ENCODE measurements around the gene ACER1.

ACER1 gene

DNA sequence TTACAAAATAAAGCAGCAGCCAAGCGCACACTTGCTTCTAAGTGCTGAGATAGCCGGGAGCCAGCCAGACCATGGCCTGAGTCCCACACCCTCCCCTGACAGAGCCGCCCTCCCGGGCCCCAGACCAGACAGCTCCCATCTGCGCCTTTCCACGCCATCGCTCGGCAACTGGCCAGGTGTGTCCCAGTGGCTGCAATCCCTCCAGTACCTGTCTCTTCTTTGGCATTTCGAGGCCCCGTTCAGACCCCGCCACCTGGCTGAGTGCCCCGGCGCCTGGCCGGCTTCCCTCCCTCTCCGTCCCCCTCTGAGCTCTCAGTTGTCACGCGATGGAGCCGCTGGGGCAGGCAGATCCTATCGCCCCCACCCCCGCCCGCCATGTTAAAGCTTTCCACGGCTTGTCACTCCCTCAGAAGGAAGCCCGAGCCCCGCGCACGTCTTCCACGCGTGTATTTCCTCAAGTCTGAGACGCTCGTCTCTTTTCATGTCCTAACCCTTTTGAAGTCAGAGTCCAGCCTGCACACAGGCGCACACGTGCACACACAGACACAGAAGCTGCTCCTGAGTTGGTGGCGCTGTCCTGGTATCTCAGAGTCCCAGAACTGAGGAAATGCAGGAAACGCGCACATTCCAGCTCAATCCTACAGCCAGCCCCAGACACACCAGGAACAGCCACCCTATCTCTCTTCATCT lies 61.5 kb downstream of the ACER1 start:
- Histone ChIP-seq H3K27me3 (ENCODE audit: control insufficient read depth in 1 of 2, insufficient read depth in 2 of 2, low read length in 2 of 2) (no peaks in the 10 kb centered on the region), H3K9me3 (ENCODE audit: low read length) (no peaks in the 10 kb centered on the region), H3K27ac (ENCODE audit: low read depth, low read length) (peak overlapping the region; percentile 92), H3K36me3 (ENCODE audit: insufficient read depth, low read length) (peaks cover 32% of the 10 kb centered on the region), H3K4me3 (ENCODE audit: low read depth in 1 of 2, low read length in 2 of 2) (peak overlapping the region; percentile 9 to 41), H3K9ac (ENCODE audit: low read length) (peak overlapping the region; percentile 19), H3K4me1 (ENCODE audit: insufficient read depth, low read length) (peaks cover 68% of the 10 kb centered on the region)

DNA sequence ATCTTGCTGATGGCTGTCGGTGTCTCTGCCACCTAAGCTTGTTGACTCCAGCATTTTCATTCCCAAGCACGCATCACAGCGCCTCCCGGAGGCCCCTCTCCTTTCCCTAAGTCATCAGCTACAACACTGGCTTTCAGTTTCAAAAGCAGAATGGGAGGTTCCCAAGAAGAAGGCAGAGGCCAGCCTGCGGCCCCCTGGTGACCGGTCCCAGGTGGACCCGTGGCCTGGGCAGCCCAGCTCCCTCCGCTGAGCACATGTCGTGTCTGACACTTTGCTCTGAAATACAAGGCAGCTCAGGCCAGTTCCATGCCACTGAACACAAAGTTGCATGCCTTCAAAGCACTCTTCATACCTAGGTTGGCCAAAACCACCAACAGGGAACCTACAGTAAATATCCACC lies 62.2 kb downstream of the ACER1 start:
- H3K36me3 ChIP-seq (ENCODE audit: insufficient read depth, low read length): peaks cover 32% of the 10 kb centered on the region
- H3K27ac ChIP-seq (ENCODE audit: low read depth, low read length): peak overlapping the region; percentile 92

DNA sequence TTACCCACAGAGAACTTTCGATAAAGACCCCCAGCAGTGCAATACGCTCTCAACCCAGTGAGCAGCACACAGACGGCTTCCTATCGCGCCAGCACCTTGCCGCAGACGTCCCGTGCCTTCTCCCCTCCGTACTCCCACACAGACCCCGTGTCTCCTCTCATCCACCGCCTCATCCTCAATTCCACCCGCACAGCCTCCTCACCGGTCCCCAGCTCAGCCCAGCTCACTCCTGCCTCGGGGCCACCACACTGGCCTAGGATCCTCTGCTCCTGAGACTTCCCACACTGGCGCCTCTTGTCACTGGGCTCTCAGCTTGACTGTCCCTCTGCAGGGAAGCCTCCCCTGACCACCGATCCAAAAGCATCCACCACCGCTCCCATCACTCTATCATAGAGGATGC lies 62.6 kb downstream of the ACER1 start:
- Histone ChIP-seq H3K27me3 (ENCODE audit: control insufficient read depth in 1 of 2, insufficient read depth in 2 of 2, low read length in 2 of 2) (no peaks in the 10 kb centered on the region), H3K9ac (ENCODE audit: low read length) (no peak overlapping the region), H3K36me3 (ENCODE audit: insufficient read depth, low read length) (peaks cover 32% of the 10 kb centered on the region), H3K27ac (ENCODE audit: low read depth, low read length) (peak overlapping the region; percentile 92), H3K4me1 (ENCODE audit: insufficient read depth, low read length) (peaks cover 58% of the 10 kb centered on the region), H3K4me3 (ENCODE audit: low read depth in 1 of 2, low read length in 2 of 2) (peak overlapping the region in 1 of 2 donors; percentile 41), H3K9me3 (ENCODE audit: low read length) (no peaks in the 10 kb centered on the region)

More for the DNA sequence above, 62.2 kb downstream of the ACER1 start:
- Histone ChIP-seq H3K27me3 (ENCODE audit: control insufficient read depth in 1 of 2, insufficient read depth in 2 of 2, low read length in 2 of 2) (no peaks in the 10 kb centered on the region), H3K4me3 (ENCODE audit: low read depth in 1 of 2, low read length in 2 of 2) (peak overlapping the region in 1 of 2 donors; percentile 41), H3K9ac (ENCODE audit: low read length) (peak overlapping the region; percentile 19), H3K9me3 (ENCODE audit: low read length) (no peaks in the 10 kb centered on the region), H3K4me1 (ENCODE audit: insufficient read depth, low read length) (peaks cover 62% of the 10 kb centered on the region)

DNA sequence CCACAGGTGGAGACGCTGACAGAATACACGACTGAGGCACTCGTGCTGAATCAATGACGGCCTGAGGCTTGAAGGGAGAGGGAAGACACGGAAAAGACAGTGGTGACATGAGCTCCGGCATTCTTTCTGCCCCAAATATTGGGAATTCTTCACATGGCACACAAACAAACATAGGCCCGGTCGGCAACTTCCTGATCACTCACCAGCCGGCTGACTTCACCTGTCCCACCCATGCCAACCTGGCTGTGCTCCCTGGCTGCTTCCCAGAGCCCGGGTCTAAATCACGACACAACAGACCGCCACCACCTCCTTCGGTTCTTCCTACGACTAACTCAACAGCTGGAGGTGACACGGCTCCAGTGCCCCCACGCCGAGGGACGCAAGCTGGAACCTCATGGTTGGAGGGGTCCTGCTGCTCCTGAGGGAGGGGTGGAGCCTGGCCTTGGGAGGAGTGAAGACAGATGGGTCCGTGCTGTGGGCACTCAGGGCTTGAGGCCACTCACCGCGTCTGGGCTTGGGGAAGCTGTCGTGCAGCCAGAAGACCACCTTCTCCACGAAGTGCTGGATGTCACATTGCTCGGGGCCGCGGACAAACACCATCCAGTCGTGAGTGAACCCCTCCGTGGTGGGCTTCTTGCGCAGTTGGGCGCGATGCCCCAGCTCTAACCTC lies 63.2 kb downstream of the ACER1 start:
- Histone ChIP-seq H3K9ac (ENCODE audit: low read length) (no peak overlapping the region), H3K36me3 (ENCODE audit: insufficient read depth, low read length) (peaks cover 32% of the 10 kb centered on the region), H3K27me3 (ENCODE audit: control insufficient read depth in 1 of 2, insufficient read depth in 2 of 2, low read length in 2 of 2) (no peaks in the 10 kb centered on the region), H3K27ac (ENCODE audit: low read depth, low read length) (no peak overlapping the region), H3K4me3 (ENCODE audit: low read depth in 1 of 2, low read length in 2 of 2) (no peak overlapping the region), H3K9me3 (ENCODE audit: low read length) (no peaks in the 10 kb centered on the region), H3K4me1 (ENCODE audit: insufficient read depth, low read length) (peaks cover 52% of the 10 kb centered on the region)

DNA sequence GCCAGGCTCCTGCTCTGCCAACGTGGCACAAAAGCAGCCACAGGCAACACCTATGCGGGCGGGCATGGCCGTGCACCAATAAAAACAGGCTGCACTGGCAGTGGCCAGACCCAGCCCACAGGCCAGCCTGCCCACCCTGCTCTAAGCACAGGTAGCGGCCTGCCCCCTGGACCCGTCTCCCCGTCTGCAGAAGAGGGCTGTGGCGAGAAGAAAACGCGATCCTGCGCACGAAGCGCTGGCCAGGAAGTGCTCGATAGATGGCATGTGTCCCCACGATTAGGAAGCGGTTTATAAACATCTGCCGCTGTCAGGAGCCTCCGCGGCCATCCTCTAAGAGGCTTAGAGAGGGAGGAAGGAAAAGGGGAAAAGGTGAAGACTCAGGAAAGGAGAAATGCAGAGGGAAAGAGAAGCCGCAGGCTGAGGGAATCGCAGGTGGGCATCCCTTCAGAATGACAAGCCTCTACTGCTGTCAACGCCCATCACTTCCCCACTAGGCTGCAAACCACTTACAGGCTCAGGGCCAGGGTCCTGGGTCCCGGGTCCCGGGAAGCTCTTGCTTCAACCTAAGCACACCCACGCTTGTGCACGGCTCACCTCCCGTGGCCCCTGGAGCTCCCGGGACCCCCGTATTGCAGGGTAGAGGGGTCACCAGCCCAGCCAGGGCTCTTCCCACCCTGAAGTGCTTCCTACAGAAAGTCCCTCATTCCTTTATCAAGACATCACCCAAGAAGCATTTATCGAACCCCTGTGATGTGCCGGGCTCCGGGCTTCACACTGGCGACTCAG lies 64.1 kb downstream of the ACER1 start:
- H3K4me1 ChIP-seq (ENCODE audit: insufficient read depth, low read length): peaks cover 43% of the 10 kb centered on the region
- H3K4me3 ChIP-seq (ENCODE audit: low read depth in 1 of 2, low read length in 2 of 2): no peak overlapping the region
- peaks cover 32% of the 10 kb centered on the region for H3K36me3 ChIP-seq (ENCODE audit: insufficient read depth, low read length)
- H3K9me3 ChIP-seq (ENCODE audit: low read length): no peaks in the 10 kb centered on the region
- H3K27ac ChIP-seq (ENCODE audit: low read depth, low read length): no peak overlapping the region
- no peaks in the 10 kb centered on the region for H3K27me3 ChIP-seq (ENCODE audit: control insufficient read depth in 1 of 2, insufficient read depth in 2 of 2, low read length in 2 of 2)
- H3K9ac ChIP-seq (ENCODE audit: low read length): no peak overlapping the region

DNA sequence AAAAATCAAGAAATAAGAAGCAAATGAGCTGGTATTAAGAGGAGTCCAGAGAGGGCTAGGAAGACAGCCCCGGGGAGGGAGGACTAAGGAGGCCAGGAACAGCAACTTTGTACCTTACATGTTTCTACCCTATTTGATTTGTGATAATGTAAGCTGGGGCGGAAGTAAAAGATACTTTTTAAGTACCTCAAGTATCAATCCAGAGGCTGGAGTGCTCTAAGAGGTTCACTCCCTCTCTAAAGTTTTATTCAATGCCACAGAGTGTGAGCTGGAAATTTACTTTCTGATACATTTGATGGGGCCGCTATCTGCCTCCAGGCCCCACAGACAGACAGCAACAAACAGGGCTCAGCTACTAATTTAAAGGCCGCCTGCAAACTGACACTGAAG lies 65.0 kb downstream of the ACER1 start:
- Histone ChIP-seq H3K27ac (ENCODE audit: low read depth, low read length) (no peak overlapping the region), H3K4me1 (ENCODE audit: insufficient read depth, low read length) (peaks cover 38% of the 10 kb centered on the region), H3K9ac (ENCODE audit: low read length) (no peak overlapping the region), H3K36me3 (ENCODE audit: insufficient read depth, low read length) (peaks cover 32% of the 10 kb centered on the region), H3K4me3 (ENCODE audit: low read depth in 1 of 2, low read length in 2 of 2) (no peak overlapping the region), H3K27me3 (ENCODE audit: control insufficient read depth in 1 of 2, insufficient read depth in 2 of 2, low read length in 2 of 2) (no peaks in the 10 kb centered on the region), H3K9me3 (ENCODE audit: low read length) (no peaks in the 10 kb centered on the region)

DNA sequence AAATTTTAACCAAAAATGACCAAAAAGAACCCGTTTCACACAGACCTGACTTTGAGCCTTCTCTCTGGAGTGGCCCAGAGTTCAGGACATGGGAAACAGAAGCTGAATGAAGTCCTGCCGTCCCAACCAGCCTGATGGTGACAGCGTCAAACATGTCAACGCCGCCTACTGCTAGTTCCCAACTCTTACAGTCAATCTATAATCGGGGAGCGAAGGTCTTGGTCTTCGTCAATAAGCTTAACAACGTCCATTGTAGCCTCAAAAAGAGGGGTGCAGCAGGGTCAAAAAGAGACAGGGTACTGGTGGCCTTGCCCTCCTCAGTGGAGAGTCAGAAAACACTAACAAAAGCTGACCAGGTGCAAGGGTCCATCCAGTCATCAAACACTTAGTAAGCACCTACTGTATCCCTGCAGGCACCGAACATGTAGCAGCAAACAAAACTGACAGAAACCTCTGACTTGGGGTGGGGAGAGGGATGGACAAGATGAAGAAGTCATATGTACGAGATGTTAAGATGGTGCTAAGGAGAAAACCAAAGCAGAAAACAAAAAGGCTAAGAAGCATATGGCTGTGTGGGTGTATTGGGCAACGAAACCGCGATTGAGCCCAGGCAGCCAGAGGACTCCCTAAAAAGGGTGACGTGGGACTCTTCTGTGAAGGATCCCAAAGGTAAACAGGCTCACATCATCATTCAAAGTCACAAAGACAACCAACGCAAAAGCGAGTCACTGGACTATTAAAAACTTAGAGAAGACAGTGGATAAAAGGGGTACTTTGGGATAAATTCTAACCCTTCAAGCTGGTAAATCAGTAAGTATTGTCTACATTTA lies 65.6 kb downstream of the ACER1 start:
- no peaks in the 10 kb centered on the region for H3K9me3 ChIP-seq (ENCODE audit: low read length)
- peaks cover 35% of the 10 kb centered on the region for H3K4me1 ChIP-seq (ENCODE audit: insufficient read depth, low read length)
- no peaks in the 10 kb centered on the region for H3K27me3 ChIP-seq (ENCODE audit: control insufficient read depth in 1 of 2, insufficient read depth in 2 of 2, low read length in 2 of 2)
- no peak overlapping the region for H3K27ac ChIP-seq (ENCODE audit: low read depth, low read length)
- H3K4me3 ChIP-seq (ENCODE audit: low read depth in 1 of 2, low read length in 2 of 2): no peak overlapping the region
- H3K9ac ChIP-seq (ENCODE audit: low read length): no peak overlapping the region
- peaks cover 32% of the 10 kb centered on the region for H3K36me3 ChIP-seq (ENCODE audit: insufficient read depth, low read length)

DNA sequence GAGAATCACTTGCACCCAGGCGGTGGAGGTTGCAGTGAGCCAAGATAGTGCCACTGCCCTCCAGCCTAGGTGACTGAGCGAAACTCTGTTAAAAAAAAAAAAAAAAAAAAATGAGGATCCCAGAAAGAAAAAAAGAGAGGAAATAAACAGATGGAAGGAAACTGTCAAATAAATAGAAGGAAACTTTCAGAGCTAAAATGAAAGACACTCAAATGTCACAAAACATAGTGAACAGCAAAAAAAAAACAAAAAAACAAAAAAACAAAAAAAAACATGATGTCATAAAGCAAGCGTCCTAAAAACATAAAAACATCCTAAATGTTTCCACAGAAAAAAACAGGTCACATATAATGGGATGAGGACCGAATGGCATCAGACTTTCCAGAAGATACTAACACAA lies 68.6 kb downstream of the ACER1 start:
- Histone ChIP-seq H3K36me3 (ENCODE audit: insufficient read depth, low read length) (peaks cover 38% of the 10 kb centered on the region), H3K27me3 (ENCODE audit: control insufficient read depth in 1 of 2, insufficient read depth in 2 of 2, low read length in 2 of 2) (no peaks in the 10 kb centered on the region), H3K4me3 (ENCODE audit: low read depth in 1 of 2, low read length in 2 of 2) (no peak overlapping the region), H3K9me3 (ENCODE audit: low read length) (no peaks in the 10 kb centered on the region), H3K27ac (ENCODE audit: low read depth, low read length) (no peak overlapping the region), H3K4me1 (ENCODE audit: insufficient read depth, low read length) (peaks cover 11% of the 10 kb centered on the region), H3K9ac (ENCODE audit: low read length) (no peak overlapping the region)

DNA sequence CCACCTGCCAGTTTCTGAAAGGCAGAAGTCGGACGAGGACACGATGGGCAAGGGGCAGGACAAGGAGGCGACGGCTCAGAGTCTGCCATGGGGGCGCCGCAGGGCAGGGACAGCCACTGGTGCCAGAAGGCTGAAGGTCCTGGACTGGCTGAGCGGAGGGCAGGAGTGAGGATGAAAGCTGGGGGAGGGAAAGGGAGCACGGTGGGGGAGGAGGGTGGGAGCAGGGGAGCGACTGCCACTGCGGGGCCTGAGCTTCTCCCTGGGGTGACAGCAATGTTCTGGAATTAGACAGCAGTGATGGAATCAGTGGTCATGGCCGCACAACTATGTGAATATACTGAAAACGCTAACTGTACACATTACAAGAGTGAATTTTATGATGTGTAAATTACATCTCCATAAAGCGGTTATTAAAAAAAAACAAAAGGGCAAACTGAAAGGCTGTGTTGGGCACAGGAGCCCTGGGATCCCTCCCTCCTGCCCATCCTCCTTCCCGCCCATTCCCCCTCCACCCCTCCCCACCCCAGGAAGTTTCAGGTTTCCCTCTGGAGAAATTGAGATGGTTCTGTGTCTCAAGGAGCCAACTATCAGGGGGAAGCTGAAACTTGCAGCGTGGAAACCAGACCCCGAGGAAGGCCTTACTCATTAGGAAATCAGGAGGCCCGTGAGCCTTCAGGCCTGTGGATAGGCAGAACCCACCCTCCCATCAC lies 69.5 kb downstream of the ACER1 start:
- Histone ChIP-seq H3K9ac (ENCODE audit: low read length) (no peak overlapping the region), H3K36me3 (ENCODE audit: insufficient read depth, low read length) (peaks cover 29% of the 10 kb centered on the region), H3K4me3 (ENCODE audit: low read depth in 1 of 2, low read length in 2 of 2) (no peak overlapping the region), H3K27ac (ENCODE audit: low read depth, low read length) (peak overlapping the region; percentile 29), H3K27me3 (ENCODE audit: control insufficient read depth in 1 of 2, insufficient read depth in 2 of 2, low read length in 2 of 2) (no peaks in the 10 kb centered on the region), H3K4me1 (ENCODE audit: insufficient read depth, low read length) (peaks cover 18% of the 10 kb centered on the region), H3K9me3 (ENCODE audit: low read length) (no peaks in the 10 kb centered on the region)

DNA sequence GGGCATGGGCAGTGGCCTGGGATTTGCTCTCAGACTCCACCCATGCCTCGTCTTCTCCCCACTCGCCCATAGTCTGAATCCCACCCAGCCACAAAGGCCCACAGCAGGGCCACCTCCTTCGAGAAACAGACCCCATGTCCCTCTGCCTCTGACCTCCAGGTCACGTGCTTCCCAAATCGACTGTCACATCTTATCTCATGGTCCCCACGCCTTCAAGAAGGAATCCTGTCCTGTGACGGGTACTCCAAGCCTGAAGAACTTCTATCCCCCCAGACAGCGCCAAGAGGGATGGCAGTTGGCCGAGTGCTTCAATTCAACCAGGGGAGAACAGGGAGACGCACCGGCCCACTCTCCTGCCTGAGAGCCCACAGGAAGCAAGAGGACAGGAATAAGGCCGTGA lies 70.1 kb downstream of the ACER1 start:
- no peaks in the 10 kb centered on the region for H3K27me3 ChIP-seq (ENCODE audit: control insufficient read depth in 1 of 2, insufficient read depth in 2 of 2, low read length in 2 of 2)
- H3K9ac ChIP-seq (ENCODE audit: low read length): no peak overlapping the region
- no peak overlapping the region for H3K27ac ChIP-seq (ENCODE audit: low read depth, low read length)
- H3K36me3 ChIP-seq (ENCODE audit: insufficient read depth, low read length): peaks cover 25% of the 10 kb centered on the region
- H3K9me3 ChIP-seq (ENCODE audit: low read length): no peaks in the 10 kb centered on the region
- H3K4me3 ChIP-seq (ENCODE audit: low read depth in 1 of 2, low read length in 2 of 2): no peak overlapping the region
- H3K4me1 ChIP-seq (ENCODE audit: insufficient read depth, low read length): peaks cover 18% of the 10 kb centered on the region
